ENCODE results near the gene PIK3R2.

Gene PIK3R2

DNA sequence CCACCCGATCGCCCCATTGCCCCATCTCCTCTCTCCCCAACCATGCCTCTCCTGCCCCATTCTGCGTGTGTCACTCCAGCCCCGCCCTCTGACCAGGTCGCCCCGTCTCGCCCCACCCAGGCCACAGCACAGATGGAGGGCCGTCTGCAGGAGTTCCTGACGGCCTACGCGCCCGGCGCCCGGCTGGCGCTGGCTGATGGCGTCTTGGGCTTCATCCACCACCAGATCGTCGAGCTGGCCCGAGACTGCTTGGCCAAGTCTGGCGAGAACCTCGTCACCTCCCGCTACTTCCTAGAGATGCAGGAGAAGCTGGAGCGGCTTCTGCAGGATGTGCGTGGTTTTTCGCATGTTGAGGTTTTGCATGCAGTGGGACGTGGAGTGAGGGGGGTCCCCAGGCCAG is 29.1 kb upstream of the PIK3R2 start:
- DNase-seq (ENCODE audit: low spot score) = peak; percentile 85

DNA sequence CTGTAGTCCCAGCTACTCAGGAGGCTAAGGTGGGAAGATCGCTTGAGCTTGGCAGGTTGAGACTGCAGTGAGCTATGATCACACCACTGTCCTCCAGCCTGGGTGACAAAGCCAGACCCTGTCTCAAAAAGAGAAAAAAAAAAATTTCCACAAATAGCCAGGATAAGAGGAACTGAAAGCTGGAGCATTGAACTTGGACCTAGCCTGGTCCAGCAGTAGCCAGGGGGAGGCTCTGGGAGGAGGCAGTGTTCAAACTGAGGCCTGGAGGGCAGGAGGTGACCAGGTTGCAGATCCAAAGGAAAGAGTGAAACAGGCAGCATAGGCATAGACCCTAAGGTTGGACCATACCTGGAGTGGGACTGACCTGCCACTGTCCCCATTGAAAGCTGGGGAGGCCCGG is 26.9 kb upstream of the PIK3R2 start:
- no peak for DNase-seq (ENCODE audit: low spot score)

DNA sequence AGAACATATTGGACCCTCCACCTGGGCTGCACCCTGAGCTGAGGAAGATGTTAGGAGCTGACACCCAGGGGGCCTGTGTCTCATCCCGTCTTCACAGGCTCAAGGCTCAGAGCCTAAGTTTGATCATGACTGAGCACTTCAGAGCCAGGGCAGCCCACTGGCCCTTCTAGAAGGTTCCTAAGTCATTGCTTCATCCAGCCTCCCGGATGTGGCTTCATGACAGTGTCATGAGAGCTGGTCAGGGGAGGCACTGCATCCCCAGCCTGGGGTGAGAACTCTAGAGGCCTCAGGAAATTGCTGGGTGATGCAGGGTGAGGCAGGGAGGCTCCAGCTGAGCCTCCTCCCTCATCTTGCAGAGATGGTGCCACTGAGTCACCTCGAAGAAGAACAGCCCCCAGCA is 24.9 kb upstream of the PIK3R2 start:
- DNase-seq (ENCODE audit: low spot score) = no peak

DNA sequence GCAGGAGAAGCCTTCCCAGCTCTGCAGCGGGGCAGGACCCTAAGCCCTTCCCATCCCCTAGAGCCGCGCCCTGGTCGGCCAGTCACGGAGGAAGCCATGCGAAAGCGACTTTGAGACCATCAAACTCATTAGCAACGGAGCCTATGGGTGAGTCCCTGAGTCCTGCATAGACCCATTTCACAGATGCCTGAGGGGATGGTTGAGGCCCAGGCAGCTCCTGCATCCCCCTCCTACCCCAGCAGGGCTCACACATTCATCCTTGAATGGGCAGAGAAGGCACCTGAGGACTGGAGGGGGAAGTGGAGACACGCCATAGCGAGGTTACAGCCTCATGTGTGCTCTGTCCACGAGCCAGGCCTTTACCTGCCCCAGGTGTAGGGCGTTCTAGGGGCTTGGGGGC is 24.2 kb upstream of the PIK3R2 start:
- no peak for DNase-seq (ENCODE audit: low spot score)

DNA sequence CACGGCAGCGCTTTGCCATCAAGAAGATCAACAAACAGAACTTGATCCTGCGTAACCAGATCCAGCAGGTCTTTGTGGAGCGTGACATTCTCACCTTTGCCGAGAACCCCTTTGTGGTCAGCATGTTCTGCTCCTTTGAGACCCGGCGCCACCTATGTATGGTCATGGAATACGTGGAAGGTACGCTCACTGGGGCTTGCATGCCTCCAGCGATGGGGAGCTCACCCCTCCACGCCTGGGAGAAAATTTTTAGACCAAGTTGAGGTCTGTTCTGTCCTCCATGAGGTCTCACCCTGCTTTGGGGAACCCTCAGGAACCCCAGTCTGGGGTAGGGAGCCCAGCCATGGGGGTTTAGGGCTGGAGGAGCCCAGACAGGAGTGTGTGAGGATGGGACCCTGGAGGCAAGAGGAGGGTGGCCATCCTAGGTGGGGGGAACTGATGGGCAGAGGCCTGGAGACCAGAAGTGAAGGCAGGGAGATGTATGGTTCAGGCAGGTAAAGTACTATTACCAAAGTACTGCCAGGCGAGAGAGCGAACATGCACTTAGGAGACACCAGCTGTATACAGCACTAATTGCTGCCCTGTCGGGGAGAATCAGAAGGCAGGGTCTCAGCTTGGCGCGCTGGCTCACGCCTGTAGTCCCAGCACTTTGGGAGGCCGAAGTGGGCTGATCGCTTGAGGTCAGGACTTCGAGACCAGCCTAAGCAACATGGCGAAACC is 22.3 kb upstream of the PIK3R2 start:
- DNase-seq (ENCODE audit: low spot score) = no peak

DNA sequence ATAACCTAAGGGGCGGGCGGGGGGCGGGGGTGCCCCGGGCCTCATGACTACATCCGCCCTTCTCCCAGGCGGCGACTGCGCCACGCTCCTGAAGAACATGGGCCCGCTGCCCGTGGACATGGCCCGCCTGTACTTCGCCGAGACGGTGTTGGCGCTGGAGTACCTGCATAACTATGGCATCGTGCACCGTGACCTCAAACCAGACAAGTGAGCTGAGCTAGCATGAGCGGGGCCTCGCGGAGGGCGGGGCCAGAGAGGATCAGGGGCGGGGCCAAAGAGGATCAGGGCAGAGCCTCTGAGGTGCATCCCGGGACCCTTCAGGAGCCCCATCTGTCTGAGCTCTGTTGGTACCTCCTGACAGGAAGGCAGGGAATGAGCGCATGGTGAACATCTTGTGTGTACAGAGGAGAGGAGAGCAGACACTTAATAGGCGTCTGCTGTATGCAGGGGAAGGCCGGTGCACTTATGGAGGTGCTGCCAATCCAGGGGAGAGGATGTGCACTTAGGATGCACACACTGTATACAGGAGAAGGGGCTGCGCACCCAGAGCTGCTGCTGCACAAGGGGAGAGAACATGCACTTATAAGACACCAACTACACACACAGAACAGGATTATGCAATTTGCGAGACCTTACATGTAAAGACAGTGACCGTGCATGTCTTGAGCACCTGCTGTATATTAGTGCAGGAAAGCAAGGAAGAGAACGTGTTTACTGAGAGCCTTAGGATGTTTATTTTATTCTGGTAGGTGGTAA is 20.9 kb upstream of the PIK3R2 start:
- DNase-seq (ENCODE audit: low spot score) = no peak

DNA sequence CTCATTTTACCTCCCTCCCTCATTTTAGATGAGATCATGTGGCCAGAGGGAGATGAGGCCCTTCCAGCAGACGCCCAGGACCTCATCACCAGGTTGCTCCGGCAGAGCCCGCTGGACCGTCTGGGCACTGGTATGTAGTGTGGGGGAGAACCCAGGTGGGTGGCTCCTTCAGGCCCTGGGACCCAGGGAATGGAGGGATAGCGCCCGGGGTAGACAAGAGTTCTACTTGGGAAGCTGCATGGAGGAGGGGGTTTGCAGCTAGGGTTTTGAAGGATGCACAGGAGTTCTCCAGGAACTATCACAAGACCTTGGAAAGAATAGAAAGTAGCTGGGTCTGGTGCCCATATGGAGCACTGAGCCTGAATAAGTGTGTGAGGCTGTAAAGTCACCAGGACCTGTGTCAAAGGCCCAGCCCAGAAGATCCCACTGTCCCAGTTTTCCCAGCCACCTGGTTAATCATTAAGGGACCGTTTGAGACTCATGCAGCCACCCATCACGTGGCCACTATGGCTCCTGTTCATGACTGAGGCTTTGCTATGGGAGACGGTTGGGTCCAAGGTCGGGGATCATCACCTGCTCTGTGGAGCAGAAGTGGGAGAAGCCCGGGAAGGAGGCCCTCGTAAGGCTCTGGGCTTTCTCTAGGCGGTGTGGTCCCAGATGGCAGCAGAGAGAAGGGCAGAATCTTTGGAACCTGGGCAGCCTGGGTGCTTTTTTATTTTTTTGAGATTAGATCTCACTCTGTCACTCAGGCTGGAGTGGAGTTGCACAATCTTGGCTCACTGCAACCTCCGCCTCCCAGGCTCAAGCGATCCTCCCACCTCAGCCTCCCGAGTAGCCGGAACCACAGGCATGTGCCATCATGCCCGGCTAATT is 17.0 kb upstream of the PIK3R2 start:
- no peak for DNase-seq (ENCODE audit: low spot score)

DNA sequence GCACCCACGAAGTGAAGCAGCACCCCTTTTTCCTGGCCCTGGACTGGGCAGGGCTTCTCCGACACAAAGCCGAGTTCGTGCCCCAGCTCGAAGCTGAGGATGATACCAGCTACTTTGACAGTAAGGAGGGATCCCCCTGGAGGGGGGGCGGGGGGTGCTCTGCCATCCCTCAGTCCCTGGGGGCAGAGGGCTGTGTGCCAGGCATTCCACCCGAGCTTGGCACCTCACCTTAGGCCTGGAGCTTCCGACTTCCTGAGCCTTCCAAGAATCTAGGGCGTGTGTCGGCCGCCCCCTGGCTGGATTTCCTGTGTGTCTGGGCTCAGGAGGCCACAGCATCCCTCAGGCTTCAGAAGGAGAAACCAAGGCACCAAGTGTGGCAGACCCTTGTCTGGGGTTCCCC is 15.7 kb upstream of the PIK3R2 start:
- DNase-seq (ENCODE audit: low spot score) = no peak

DNA sequence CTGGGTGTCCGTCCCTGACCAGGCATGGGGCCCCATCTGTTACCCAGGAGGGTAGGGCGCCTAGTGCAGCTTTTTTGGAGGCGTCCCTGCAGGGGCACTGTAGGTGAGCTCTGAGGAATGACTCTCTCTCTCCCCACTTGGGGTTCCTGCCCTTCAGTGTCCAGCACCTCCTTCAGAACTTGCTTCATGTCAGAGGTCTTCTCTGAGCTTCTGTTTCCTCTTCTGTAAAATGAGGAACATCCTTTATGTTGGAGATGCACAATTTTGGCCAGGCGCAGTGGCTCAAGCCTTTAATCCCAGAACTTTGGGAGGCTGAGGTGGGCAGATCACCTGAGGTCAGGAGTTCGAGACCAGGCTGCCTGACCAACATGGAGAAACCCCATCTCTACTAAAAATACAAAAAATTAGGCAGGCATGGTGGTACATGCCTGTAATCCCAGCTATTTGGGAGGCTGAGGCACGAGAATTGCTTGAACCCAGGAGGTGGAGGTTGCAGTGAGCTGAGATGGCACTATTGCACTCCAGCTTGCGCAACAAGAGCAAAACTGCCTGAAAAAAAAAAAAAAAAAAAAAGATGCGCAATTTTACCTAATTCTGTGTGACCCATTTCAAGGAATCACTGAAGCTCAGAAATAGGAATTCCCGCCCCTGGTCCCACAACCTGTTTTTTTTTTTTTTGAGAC is 15.2 kb upstream of the PIK3R2 start:
- DNase-seq (ENCODE audit: low spot score) = no peak

DNA sequence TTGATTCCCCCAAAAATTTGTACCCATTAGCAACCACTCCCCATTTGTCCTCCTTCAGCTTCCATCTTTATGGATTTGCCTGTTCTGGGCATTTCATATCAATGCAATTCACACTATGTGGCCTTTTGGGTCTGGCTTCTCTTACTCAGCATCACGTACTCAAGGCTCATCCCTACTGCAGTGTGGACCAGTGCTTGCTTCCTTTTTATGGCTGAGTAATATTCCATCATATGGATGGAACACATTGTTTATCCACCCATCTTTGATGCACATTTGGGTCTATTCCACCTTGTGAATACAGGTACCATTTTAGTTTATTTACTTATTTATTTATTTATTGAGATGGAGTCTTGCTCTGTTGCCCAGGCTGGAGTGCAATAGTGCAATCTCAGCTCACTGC is 12.5 kb upstream of the PIK3R2 start:
- DNase-seq (ENCODE audit: low spot score) = no peak

DNA sequence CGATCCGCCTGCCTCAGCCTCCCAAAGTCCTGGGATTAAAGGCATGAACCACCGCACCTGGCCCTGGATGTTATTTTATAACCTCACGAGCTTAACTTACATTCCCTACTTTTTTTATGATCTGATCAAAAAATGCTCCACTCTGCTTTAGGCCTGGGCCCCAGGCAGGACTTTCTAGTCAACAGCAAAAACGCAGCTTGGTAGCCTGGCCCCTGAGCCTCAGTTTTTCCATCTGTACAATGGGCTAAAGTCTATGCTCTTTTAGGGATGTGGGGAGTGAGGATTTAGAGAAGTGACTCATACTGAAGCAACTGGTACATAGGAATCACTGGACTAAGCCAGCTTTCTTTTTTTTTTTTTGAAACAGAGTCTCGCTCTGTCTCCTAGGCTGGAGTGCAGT is 11.9 kb upstream of the PIK3R2 start:
- no peak for DNase-seq (ENCODE audit: low spot score)

DNA sequence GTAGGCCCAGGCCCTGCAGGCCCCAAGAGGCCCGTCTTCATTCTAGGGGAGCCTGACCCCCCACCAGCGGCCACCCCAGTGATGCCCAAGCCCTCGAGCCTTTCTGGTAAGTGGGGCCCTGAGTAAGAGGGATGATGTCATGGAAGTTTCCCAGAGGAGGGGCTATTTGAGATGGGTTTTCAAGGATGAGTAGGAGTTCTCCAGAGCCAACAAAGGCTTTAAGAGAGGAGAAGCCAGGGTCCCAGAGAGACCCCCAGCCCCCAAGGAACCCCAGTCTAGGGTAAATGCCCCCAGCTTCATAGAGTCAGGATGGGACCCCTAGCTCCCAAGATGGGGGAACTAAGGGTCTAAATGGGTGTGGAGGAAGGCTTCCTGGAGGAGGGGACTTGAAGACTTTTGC is 9.1 kb upstream of the PIK3R2 start:
- DNase-seq (ENCODE audit: low spot score) = no peak

DNA sequence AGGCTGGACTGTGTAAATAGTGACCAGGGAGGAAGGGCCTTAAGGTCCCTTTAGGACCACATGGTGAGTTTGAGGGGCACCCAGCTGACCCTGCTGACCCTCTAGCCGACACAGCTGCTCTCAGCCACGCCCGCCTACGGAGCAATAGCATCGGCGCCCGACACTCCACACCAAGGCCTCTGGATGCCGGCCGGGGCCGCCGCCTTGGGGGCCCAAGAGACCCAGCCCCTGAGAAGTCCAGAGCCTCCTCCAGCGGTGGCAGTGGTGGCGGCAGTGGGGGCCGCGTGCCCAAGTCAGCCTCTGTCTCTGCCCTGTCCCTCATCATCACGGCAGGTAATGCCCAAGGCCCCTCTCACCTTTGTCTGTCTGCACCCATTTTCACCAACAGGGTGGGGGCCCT is 8.6 kb upstream of the PIK3R2 start:
- no peak for DNase-seq (ENCODE audit: low spot score)

DNA sequence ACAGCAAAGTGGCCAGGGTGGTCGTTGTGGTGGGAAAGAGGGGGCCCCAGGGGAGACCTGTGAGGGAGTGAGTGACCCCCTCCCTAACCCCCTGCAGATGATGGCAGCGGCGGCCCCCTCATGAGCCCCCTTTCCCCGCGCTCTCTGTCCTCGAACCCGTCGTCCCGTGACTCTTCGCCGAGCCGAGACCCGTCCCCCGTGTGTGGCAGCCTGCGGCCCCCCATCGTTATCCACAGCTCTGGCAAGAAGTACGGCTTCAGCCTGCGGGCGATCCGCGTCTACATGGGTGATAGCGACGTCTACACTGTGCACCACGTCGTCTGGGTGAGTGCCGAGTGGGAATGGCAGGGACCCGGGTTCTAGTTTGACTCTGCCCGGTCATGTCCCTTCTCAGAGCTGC is 8.1 kb upstream of the PIK3R2 start:
- no peak for DNase-seq (ENCODE audit: low spot score)

DNA sequence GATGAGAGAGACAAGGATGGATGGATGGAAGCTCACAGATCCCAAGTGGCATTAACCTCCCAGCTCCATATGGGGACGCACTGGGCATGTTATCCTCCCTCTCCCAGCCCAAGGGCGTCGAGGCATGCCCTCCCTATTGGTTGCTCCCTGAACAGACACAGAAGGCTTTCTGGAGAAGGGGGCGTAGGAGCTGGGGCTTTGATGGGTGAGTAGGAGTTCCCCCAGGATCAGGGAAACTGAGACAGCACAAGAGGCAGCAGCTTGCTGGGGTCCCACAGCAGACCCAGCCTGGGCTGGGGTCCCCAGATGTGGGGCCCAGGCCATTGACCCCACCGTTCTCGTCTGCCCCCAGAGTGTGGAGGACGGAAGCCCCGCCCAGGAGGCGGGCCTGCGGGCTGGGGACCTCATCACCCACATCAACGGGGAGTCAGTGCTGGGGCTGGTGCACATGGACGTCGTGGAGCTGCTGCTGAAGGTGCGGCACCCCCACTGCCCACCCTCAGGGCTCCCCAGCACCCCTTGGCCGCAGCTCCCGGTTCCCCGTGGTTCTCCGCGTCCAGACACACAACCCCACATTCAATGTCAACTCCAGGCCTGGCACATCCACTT is 7.5 kb upstream of the PIK3R2 start:
- DNase-seq (ENCODE audit: low spot score) = no peak

DNA sequence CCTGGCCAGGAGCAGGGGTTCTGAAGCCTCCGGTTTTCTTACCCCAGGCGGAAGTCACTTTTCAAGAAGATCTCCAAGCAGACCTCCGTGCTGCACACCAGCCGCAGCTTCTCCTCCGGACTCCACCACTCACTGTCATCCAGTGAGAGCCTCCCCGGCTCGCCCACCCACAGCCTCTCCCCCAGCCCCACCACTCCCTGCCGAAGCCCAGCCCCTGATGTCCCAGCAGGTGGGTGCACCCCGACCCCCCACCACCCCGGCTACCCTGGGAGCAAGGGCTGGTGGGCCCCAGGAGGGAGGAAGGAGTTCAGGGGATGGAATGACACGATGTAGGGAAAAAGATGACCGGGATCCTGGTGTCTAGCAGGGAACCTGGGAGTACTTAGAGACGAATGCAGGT is 5.6 kb upstream of the PIK3R2 start:
- DNase-seq (ENCODE audit: low spot score) = no peak

DNA sequence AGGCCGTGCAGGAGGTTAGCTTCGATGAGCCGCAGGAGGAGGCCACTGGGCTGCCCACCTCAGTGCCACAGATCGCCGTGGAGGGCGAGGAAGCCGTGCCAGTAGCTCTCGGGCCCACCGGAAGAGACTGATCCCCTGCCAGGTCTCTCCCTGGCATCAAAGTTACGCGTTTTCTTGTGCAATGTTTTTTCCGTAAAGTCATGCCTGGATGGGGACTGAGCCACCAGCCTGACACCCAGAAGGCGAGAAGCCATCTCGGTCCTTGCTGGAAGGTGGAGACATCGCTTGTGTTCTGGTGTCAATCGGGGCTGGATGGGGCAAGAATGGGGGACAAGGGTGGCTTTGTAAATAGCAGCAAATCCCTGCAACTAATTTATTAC is 3.4 kb upstream of the PIK3R2 start:
- DNase-seq (ENCODE audit: low spot score) = no peak

DNA sequence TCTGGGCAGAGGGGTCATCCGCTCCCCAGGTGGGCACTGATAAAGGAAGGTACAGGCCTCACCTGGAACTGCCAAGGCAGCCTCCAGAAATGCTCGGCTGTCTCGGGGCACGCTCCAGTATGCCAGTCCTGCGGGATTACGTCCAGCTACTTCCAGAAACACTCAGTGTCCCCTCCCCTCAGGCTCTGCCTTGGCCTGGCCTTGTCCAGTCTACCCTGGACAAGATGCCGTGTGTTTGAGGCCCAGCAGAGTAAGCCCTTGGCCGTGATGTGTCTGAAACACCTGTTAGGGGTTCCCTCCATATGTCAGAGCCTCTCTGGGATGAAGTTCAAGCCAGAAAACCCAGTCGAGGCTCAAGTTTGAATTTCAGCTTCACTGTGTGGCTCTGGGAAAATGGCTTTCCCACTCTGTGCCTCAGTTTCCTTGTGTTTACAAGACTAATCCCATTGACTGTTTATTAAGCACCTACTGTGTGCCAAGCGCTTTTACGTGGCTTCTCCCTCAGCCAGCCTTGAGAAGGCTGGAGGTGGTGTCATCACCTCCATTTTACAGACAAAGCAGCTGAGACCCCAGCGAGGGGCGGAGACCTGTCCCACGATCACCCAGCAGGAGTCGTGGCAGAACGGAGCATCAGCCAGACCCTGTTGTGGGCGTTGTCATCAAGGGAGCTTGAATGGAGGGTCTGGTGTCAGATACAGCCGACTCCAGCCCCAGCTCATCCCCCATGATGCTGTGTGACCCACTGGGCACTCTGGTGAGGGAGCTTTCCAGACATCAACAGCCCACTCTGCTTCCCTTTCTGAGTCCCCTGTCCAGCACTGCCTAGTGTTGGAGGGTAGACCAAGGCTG is 2.0 kb upstream of the PIK3R2 start:
- no peak for DNase-seq (ENCODE audit: low spot score)

DNA sequence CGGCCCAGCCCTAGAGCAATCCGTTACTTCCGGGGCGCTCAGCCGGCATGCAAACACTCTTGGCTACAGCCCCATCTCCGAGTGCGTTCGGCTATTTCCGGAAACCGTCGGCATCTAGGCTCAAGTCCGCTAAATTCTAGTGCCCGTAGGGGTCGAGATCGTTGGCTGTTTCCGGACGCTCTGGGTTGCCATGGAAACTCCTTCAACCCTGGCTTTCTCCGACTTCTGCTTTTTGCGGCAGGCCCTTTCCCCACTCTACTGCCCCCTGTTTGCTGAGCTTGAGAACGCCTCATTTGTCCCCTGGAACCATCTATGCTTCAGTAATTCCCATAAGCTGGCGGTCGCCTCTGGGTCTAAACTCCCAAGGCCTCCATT is 534 bp upstream of the PIK3R2 start:
- peak; percentile 97 for DNase-seq (ENCODE audit: low spot score)

DNA sequence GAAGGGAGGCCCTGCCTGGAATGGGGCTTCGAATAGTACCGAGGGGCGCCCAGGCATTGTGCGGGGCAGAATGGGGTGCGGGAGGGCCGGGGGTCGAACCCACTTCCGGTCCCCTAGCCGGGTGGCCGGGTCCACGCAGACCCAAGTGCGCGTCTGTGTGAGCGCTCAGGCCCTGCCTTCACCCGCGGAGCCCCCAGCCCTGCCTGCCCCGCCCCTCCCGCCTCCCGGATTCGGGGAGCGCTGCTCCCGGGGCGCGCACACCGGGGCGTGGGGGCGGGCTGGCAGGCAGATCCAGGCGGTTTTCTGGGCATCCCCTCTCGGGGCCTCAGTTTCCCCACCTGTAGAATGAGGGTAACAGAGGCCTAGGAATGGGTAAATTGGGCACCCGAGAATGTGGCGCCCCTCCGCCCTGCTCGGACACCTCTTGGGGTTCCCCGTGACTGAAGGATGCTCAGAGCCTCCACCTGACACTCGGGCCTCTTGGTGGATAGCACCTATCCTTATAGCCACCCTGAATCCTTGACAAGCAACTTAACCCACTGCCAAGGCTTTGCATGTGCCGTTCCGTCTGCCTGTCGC is 682 bp downstream of the PIK3R2 start:
- no peak for DNase-seq (ENCODE audit: low spot score)

All from kidney capillary endothelial cell (primary cell).